Endothelial cell of umbilical vein (primary cell): Measurements from ENCODE around the gene AXIN2. TPM values are rescaled to one million over a fixed set of nuclear protein-coding genes. Genes with fewer than 3 reads are reported as not detected.

ENCODE experiments used
- BruUV-seq: library from RNA; stranded (reverse); fragments of 400-500 nt; replicated peaks from 2 replicates; lab custom pipeline; 2021; lab: Mats Ljungman, UMichigan
- CTCF ChIA-PET: fragments of 300-600, 350-600 bp; sonication (Branson Sonifier 250); formaldehyde crosslinking; loops from one replicate; lab custom pipeline; 2021; ENCODE audit warnings: antibody characterized with exemption, inconsistent platforms; lab: Charles Lee
- POLR2A ChIA-PET: fragments of 300-600, 350-600 bp; sonication (Branson Sonifier 250); formaldehyde crosslinking; loops from one replicate; lab custom pipeline; 2021; ENCODE audit warnings: antibody characterized with exemption, inconsistent platforms; lab: Charles Lee
- DNase-seq: peaks from one replicate; pipeline ENCODE4 v3.0.0-alpha.2; 2011; ENCODE audit warnings: low read depth, low spot score
- FAIRE-seq: peaks from 2 replicates; lab custom pipeline; 2011; peaks lifted over from hg19 to GRCh38; lab: Jason Lieb, UNC
- H2AFZ ChIP-seq: 2 replicates; pipeline ENCODE4 v1.6.0; 2012; ENCODE audit warnings: low read depth, low read length, control low read depth, inconsistent platforms
- H3K27ac ChIP-seq: 2 replicates; pipeline ENCODE4 v1.5.1; 2011; ENCODE audit warnings: low read depth, mild to moderate bottlenecking, control low read depth, low read length, moderate library complexity; ENCODE audit not compliant: insufficient read depth
- H3K27me3 ChIP-seq, 2 experiments: 2 replicates each; pipeline versions ENCODE4 v1.6.0 to v1.6.1; 2011; ENCODE audit warnings: low read length in 2 of 2, mixed read lengths in 1 of 2; ENCODE audit not compliant: control insufficient read depth in 2 of 2, insufficient read depth in 2 of 2
- H3K36me3 ChIP-seq, 2 experiments: 2 replicates in 1 of 2; 3 replicates in 1 of 2; pipeline ENCODE4 v1.5.1; 2011; ENCODE audit warnings: low read length in 2 of 2, mild to moderate bottlenecking in 1 of 2, moderate library complexity in 1 of 2; ENCODE audit not compliant: control insufficient read depth in 2 of 2, insufficient read depth in 2 of 2; ENCODE audit errors: extremely low read depth in 1 of 2
- H3K4me1 ChIP-seq: 3 replicates; pipeline ENCODE4 v1.5.1; 2011; ENCODE audit warnings: mild to moderate bottlenecking, low read length; ENCODE audit not compliant: control insufficient read depth, insufficient read depth; ENCODE audit errors: extremely low read depth
- H3K4me2 ChIP-seq: 2 replicates; pipeline ENCODE4 v1.6.1; 2011; ENCODE audit warnings: low read length, control low read depth, mixed read lengths; ENCODE audit not compliant: insufficient read depth
- H3K4me3 ChIP-seq, 3 experiments: fragments of 200-600 bp in 1 of 3; sonication (generic), shearing (Covaris generic) in 1 of 3; replicated peaks in 1 of 3; 2 replicates each; pipeline ENCODE4 v1.5.1; 2011 to 2016; ENCODE audit warnings: control low read depth in 3 of 3, low read length in 3 of 3, mild to moderate bottlenecking in 2 of 3, inconsistent platforms in 1 of 3, low read depth in 1 of 3, moderate library complexity in 1 of 3; ENCODE audit not compliant: insufficient read depth in 1 of 3
- H3K79me2 ChIP-seq: 2 replicates; pipeline ENCODE4 v1.6.0; 2012; ENCODE audit warnings: low read length, inconsistent platforms; ENCODE audit not compliant: control insufficient read depth, insufficient read depth
- H3K9ac ChIP-seq: replicated peaks from 2 replicates; pipeline ENCODE3; 2011; ENCODE audit warnings: low read length, control low read depth; ENCODE audit not compliant: insufficient read depth; ENCODE audit errors: extremely low read depth
- H3K9me1 ChIP-seq: replicated peaks from 3 replicates; pipeline ENCODE4 v1.6.0; 2011; ENCODE audit warnings: mild to moderate bottlenecking, low read length; ENCODE audit not compliant: control insufficient read depth, insufficient read depth; ENCODE audit errors: extremely low read depth
- H3K9me3 ChIP-seq: replicated peaks from 2 replicates; pipeline ENCODE4 v1.5.1; 2012; ENCODE audit warnings: low read length, inconsistent platforms; ENCODE audit not compliant: control insufficient read depth, insufficient read depth
- H4K20me1 ChIP-seq: replicated peaks from 2 replicates; pipeline ENCODE3; 2011; ENCODE audit warnings: mild to moderate bottlenecking, low read length; ENCODE audit not compliant: control insufficient read depth, insufficient read depth; ENCODE audit errors: extremely low read depth
- EZH2 ChIP-seq: IDR thresholded peaks from 2 replicates; pipeline ENCODE4 v1.6.1; 2012; ENCODE audit warnings: borderline replicate concordance, low read depth, mild to moderate bottlenecking, moderate library complexity, low read length, inconsistent platforms; ENCODE audit not compliant: severe bottlenecking
- FOS ChIP-seq: IDR thresholded peaks from 2 replicates; pipeline ENCODE4 v1.6.1; 2011; ENCODE audit warnings: mild to moderate bottlenecking, low read length, moderate library complexity, borderline replicate concordance; ENCODE audit not compliant: insufficient read depth
- GATA2 ChIP-seq: IDR thresholded peaks from 2 replicates; pipeline ENCODE4 v1.7.0; 2011; ENCODE audit warnings: low read depth, mild to moderate bottlenecking, moderate library complexity, mixed read lengths, low read length; ENCODE audit not compliant: insufficient read length, insufficient read depth
- MYC ChIP-seq: IDR thresholded peaks from one replicate; pipeline ENCODE4 v1.6.1; 2011; ENCODE audit warnings: mild to moderate bottlenecking, low read depth, low read length
- POLR2A ChIP-seq: IDR thresholded peaks from 2 replicates; pipeline ENCODE4 v1.6.1; 2012; ENCODE audit warnings: low read depth, mild to moderate bottlenecking, control low read depth, low read length
- POLR2AphosphoS5 ChIP-seq: IDR thresholded peaks from 2 replicates; pipeline ENCODE4 v1.6.1; 2012; ENCODE audit warnings: low read depth, mild to moderate bottlenecking, control low read depth, low read length, moderate library complexity; ENCODE audit not compliant: insufficient read depth
- dilution Hi-C: fragments of 300-500 bp; cut with MboI; formaldehyde crosslinking; loops from one replicate; pipeline ENCODE4 v1.15.0; 2019; ENCODE audit warnings: low sequenced_read_pairs; ENCODE audit not compliant: extremely low pct_ligation_motif_present
- intact Hi-C: fragments of 100-400 bp; cut with micrococcal nuclease; formaldehyde crosslinking; loops from one replicate; pipeline ENCODE4 v1.10.0; 2022
- polyA plus RNA-seq, 4 experiments: library from polyadenylated mRNA; depleted of rRNA in 3 of 4; stranded (reverse) in 3 of 4; unstranded in 1 of 4; fragments of >200 nt; gene quantifications; 2 replicates each; pipeline versions ENCODE4 v1.2.1 to v1.2.3, GENCODE V29; 2011 to 2012; ENCODE audit warnings: missing spikeins in 1 of 4
- total RNA-seq: library from RNA; stranded (reverse); gene quantifications from 2 replicates; pipeline ENCODE4 v1.2.3, GENCODE V29; 2021
- TF ChIP-seq, protein P1 (sequence below), 2 donors: IDR thresholded peaks; 1 replicate in 1 of 2; 2 replicates in 1 of 2; pipeline ENCODE4 v1.5.1; 2011; ENCODE audit warnings: low read length in 2 of 2, mild to moderate bottlenecking in 2 of 2, moderate library complexity in 2 of 2, control low read depth in 1 of 2, inconsistent platforms in 1 of 2, low read depth in 1 of 2; ENCODE audit not compliant: insufficient read depth in 1 of 2; ENCODE audit errors: extremely low read depth in 1 of 2
- TF ChIP-seq, protein P2 (sequence below): IDR thresholded peaks from 2 replicates; pipeline ENCODE4 v1.6.1; 2011; ENCODE audit not compliant: insufficient read depth, insufficient read length

Gene AXIN2
- total and polyA plus RNA-seq, 2 donors (not counting 3 experiments of a cell fraction or from before 2014, with no cell fraction given): 1.3 to 3.0 TPM

DNA sequence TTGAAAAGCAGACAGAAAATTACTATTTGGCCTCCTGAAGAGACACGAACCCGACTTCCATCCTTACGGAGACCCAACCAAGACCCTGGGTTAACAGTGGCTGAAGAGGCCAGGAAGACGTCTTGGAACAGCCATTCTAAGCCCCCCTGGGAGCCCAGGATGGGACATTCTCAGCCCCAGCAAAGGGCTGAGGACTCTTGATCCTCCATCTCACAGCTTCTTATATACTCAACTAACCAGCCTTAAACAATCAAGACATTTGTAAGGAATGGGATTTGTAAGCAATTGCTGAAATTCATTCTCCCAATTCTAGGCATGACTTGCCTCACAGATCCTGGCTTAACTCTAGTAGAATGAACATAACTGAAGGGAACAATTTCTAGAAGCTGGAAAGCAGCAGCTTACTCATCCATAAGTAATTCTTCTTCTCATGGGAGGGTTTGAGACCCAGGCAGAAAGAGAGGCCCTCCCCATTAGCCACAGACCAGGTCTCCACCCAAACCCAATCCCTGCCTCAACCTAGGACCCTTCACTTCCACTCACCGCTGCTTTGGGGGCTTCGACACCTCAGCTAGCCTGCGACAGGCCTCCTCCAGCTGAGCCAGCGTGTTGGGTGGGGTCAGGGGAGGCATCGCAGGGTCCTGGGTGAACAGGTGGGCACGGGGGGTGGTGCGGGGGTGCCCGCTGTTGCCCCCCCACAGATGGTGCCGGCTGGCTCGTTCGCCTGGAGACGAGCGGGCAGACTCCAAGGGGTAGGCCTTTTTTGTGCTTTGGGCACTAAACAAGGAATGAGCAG, 25.5 kb downstream of the AXIN2 start:
- ChIA-PET POLR2A (no interaction called here), CTCF (interaction anchor here (1.2 kb wide), 1 partner anchor 258 kb away, joined by 3 read pairs; no protein-coding TSS in a partner anchor)
- no peaks in the 10 kb centered on the region for H3K27me3 ChIP-seq
- no peaks in the 10 kb centered on the region for H3K79me2 ChIP-seq
- FAIRE-seq: no peak
- no peak overlapping the region for H3K9ac ChIP-seq
- no peak overlapping the region for H2AFZ ChIP-seq
- TF ChIP-seq, protein P1, sequence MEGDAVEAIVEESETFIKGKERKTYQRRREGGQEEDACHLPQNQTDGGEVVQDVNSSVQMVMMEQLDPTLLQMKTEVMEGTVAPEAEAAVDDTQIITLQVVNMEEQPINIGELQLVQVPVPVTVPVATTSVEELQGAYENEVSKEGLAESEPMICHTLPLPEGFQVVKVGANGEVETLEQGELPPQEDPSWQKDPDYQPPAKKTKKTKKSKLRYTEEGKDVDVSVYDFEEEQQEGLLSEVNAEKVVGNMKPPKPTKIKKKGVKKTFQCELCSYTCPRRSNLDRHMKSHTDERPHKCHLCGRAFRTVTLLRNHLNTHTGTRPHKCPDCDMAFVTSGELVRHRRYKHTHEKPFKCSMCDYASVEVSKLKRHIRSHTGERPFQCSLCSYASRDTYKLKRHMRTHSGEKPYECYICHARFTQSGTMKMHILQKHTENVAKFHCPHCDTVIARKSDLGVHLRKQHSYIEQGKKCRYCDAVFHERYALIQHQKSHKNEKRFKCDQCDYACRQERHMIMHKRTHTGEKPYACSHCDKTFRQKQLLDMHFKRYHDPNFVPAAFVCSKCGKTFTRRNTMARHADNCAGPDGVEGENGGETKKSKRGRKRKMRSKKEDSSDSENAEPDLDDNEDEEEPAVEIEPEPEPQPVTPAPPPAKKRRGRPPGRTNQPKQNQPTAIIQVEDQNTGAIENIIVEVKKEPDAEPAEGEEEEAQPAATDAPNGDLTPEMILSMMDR (IDR thresholded peaks at IDR 0.05; ENCODE audit: extremely low read depth in 1 of 2, insufficient read depth in 1 of 2, low read depth in 1 of 2, low read length in 2 of 2): no peak
- TF ChIP-seq POLR2A (no peak), EZH2 (no peak), FOS (no peak), POLR2AphosphoS5 (no peak), MYC (no peak), GATA2 (no peak)
- TF ChIP-seq, protein P2, sequence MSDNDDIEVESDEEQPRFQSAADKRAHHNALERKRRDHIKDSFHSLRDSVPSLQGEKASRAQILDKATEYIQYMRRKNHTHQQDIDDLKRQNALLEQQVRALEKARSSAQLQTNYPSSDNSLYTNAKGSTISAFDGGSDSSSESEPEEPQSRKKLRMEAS: no peak
- no peak for DNase-seq
- intact Hi-C loops: no loop called here
- H3K9me3 ChIP-seq: no peaks in the 10 kb centered on the region
- H3K27ac ChIP-seq: no peak overlapping the region
- dilution Hi-C loops: no loop called here
- no peak overlapping the region for H3K4me3 ChIP-seq
- H3K4me2 ChIP-seq: no peak overlapping the region
- no peaks in the 10 kb centered on the region for H3K4me1 ChIP-seq
- no peaks in the 10 kb centered on the region for H4K20me1 ChIP-seq
- BruUV-seq: no TSS peak
- H3K9me1 ChIP-seq: no peaks in the 10 kb centered on the region
- H3K36me3 ChIP-seq: peaks cover 0 to 4% of the 10 kb centered on the region in 2 experiments
